ENCODE results near the gene NUP210L. TPM values are rescaled to one million over a fixed set of nuclear protein-coding genes. Genes with fewer than 3 reads are reported as not detected.
"Not testable (repeated sequence)": the region's sequence is repeated elsewhere in the genome, so short reads cannot be mapped to it uniquely, and the experiment has no call there.

Gene NUP210L
- polyA plus RNA-seq, 4 donors: 0.01 to 0.03 TPM; not detected in 2

GRCh38 chr1:154014154-154014907 lies 140.5 kb downstream of the NUP210L start:
- Histone ChIP-seq H3K4me1 (ENCODE audit: control insufficient read depth in 3 of 3, insufficient read depth in 2 of 3, low read depth in 1 of 3, low read length in 2 of 3) (no peaks in the 10 kb centered on the region), H3K4me3 (ENCODE audit: low read depth in 1 of 3, low read length in 3 of 3) (no peak overlapping the region), H3K36me3 (ENCODE audit: control insufficient read depth in 3 of 3, insufficient read depth in 2 of 3, low read depth in 1 of 3, low read length in 3 of 3) (no peaks in the 10 kb centered on the region), H3K27me3 (ENCODE audit: control insufficient read depth in 3 of 3, insufficient read depth in 3 of 3, low read length in 3 of 3) (no peaks in the 10 kb centered on the region), H3K9me3 (ENCODE audit: control insufficient read depth in 2 of 2, insufficient read depth in 1 of 2, low read depth in 1 of 2, low read length in 1 of 2) (no peaks in the 10 kb centered on the region), H3K27ac (ENCODE audit: low read depth in 1 of 3, low read length in 2 of 3) (no peak overlapping the region)
- FAIRE-seq (no peak), DNase-seq (peak in 1 of 2 donors; percentile 50)
- 28 to 66% (median 55%) methylated on average over 3 of the region's 3 CpGs for WGBS, 3 donors

DNA sequence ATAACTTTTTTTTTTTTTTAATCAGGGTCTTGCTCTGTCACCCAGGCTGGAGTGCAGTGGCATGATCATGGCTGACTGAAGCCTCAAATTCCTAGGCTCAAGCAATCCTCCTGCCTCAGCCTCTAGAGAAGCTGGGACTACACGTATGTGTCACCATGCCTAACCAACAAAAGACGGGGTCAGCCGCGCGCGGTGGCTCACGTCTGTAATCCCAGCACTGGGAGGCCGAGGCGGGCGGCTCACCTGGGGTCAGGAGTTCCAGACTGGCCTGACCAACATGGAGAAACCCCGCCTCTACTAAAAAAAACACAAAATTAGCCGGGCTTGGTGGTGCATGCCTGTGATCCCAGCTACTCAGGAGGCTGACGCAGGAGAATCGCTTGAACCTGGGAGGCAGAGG lies 142.3 kb downstream of the NUP210L start:
- H3K27ac ChIP-seq (ENCODE audit: low read depth in 1 of 3, low read length in 2 of 3); H3K27me3 ChIP-seq (ENCODE audit: control insufficient read depth in 3 of 3, insufficient read depth in 3 of 3, low read length in 3 of 3); H3K4me1 ChIP-seq (ENCODE audit: control insufficient read depth in 3 of 3, insufficient read depth in 2 of 3, low read depth in 1 of 3, low read length in 2 of 3); H3K4me3 ChIP-seq (ENCODE audit: low read depth in 1 of 3, low read length in 3 of 3); H3K36me3 ChIP-seq (ENCODE audit: control insufficient read depth in 3 of 3, insufficient read depth in 2 of 3, low read depth in 1 of 3, low read length in 3 of 3); H3K9me3 ChIP-seq (ENCODE audit: control insufficient read depth in 2 of 2, insufficient read depth in 1 of 2, low read depth in 1 of 2, low read length in 1 of 2); FAIRE-seq; DNase-seq: not testable (repeated sequence)
- 95 to 97% (median 95%) methylated on average over 14 of the region's 14 CpGs for WGBS, 3 donors

DNA sequence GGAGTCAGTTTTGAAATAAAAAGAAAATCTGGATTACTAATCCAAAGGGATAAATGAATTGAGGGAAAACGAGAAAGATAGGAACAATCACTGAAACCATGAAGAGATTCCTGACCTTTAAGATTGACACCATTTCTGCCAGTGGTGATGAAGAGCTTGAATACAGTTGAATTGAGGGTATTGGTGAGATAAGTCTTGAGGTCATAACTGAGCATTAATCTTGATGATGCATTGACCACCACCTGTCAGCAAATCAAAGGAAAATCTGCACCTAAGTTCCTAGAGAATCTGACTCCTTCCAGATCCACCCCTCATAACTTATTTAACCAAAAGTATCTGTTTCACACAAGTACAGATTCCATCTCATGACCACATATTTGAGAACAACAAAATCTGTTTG lies 142.7 kb downstream of the NUP210L start:
- WGBS, 3 donors: 61 to 83% (median 70%) methylated on average over 1 of the region's 1 CpG
- H3K36me3 ChIP-seq (ENCODE audit: control insufficient read depth in 3 of 3, insufficient read depth in 2 of 3, low read depth in 1 of 3, low read length in 3 of 3): no peaks in the 10 kb centered on the region
- H3K4me3 ChIP-seq (ENCODE audit: low read depth in 1 of 3, low read length in 3 of 3): no peak overlapping the region
- H3K4me1 ChIP-seq (ENCODE audit: control insufficient read depth in 3 of 3, insufficient read depth in 2 of 3, low read depth in 1 of 3, low read length in 2 of 3): no peaks in the 10 kb centered on the region
- no peaks in the 10 kb centered on the region for H3K9me3 ChIP-seq (ENCODE audit: control insufficient read depth in 2 of 2, insufficient read depth in 1 of 2, low read depth in 1 of 2, low read length in 1 of 2)
- H3K27me3 ChIP-seq (ENCODE audit: control insufficient read depth in 3 of 3, insufficient read depth in 3 of 3, low read length in 3 of 3): no peaks in the 10 kb centered on the region
- FAIRE-seq (no peak), DNase-seq (no peak)
- H3K27ac ChIP-seq (ENCODE audit: low read depth in 1 of 3, low read length in 2 of 3): no peak overlapping the region

GRCh38 chr1:154006136-154006535 lies 148.7 kb downstream of the NUP210L start:
- no peak for DNase-seq
- Histone ChIP-seq H3K4me3 (ENCODE audit: low read depth in 1 of 3, low read length in 3 of 3) (no peak overlapping the region), H3K4me1 (ENCODE audit: control insufficient read depth in 3 of 3, insufficient read depth in 2 of 3, low read depth in 1 of 3, low read length in 2 of 3) (no peaks in the 10 kb centered on the region), H3K9me3 (ENCODE audit: control insufficient read depth in 2 of 2, insufficient read depth in 1 of 2, low read depth in 1 of 2, low read length in 1 of 2) (no peaks in the 10 kb centered on the region), H3K27ac (ENCODE audit: low read depth in 1 of 3, low read length in 2 of 3) (no peak overlapping the region), H3K27me3 (ENCODE audit: control insufficient read depth in 3 of 3, insufficient read depth in 3 of 3, low read length in 3 of 3) (no peaks in the 10 kb centered on the region), H3K36me3 (ENCODE audit: control insufficient read depth in 3 of 3, insufficient read depth in 2 of 3, low read depth in 1 of 3, low read length in 3 of 3) (no peaks in the 10 kb centered on the region)
- 89 to 98% (median 97%) methylated on average over 3 of the region's 3 CpGs for WGBS, 3 donors
- no peak for FAIRE-seq

GRCh38 chr1:154000420-154000819 lies 154.5 kb downstream of the NUP210L start:
- no peak for FAIRE-seq

GRCh38 chr1:153996882-153997281 lies 158.0 kb downstream of the NUP210L start:
- not testable (repeated sequence) for FAIRE-seq; H3K9me3 ChIP-seq (ENCODE audit: control insufficient read depth in 2 of 2, insufficient read depth in 1 of 2, low read depth in 1 of 2, low read length in 1 of 2); H3K27ac ChIP-seq (ENCODE audit: low read depth in 1 of 3, low read length in 2 of 3); H3K27me3 ChIP-seq (ENCODE audit: control insufficient read depth in 3 of 3, insufficient read depth in 3 of 3, low read length in 3 of 3); DNase-seq; H3K4me3 ChIP-seq (ENCODE audit: low read depth in 1 of 3, low read length in 3 of 3)
- H3K36me3 ChIP-seq (ENCODE audit: control insufficient read depth in 3 of 3, insufficient read depth in 2 of 3, low read depth in 1 of 3, low read length in 3 of 3): peaks cover 0 to 33% (median 11%) of the 10 kb centered on the region in 3 donors
- 94 to 96% (median 94%) methylated on average over 10 of the region's 10 CpGs for WGBS, 3 donors
- peaks cover 0 to 11% (median 4%) of the 10 kb centered on the region in 3 donors for H3K4me1 ChIP-seq (ENCODE audit: control insufficient read depth in 3 of 3, insufficient read depth in 2 of 3, low read depth in 1 of 3, low read length in 2 of 3)

More at GRCh38 chr1:154000420-154000819, 154.5 kb downstream of the NUP210L start:
- no peaks in the 10 kb centered on the region for H3K9me3 ChIP-seq (ENCODE audit: control insufficient read depth in 2 of 2, insufficient read depth in 1 of 2, low read depth in 1 of 2, low read length in 1 of 2)
- H3K27me3 ChIP-seq (ENCODE audit: control insufficient read depth in 3 of 3, insufficient read depth in 3 of 3, low read length in 3 of 3): no peaks in the 10 kb centered on the region
- no peak overlapping the region for H3K4me3 ChIP-seq (ENCODE audit: low read depth in 1 of 3, low read length in 3 of 3)
- no peak for DNase-seq
- 77 to 81% (median 80%) methylated on average over 4 of the region's 4 CpGs for WGBS, 3 donors
- H3K27ac ChIP-seq (ENCODE audit: low read depth in 1 of 3, low read length in 2 of 3): no peak overlapping the region
- peaks cover 0 to 2% (median 1%) of the 10 kb centered on the region in 3 donors for H3K36me3 ChIP-seq (ENCODE audit: control insufficient read depth in 3 of 3, insufficient read depth in 2 of 3, low read depth in 1 of 3, low read length in 3 of 3)
- H3K4me1 ChIP-seq (ENCODE audit: control insufficient read depth in 3 of 3, insufficient read depth in 2 of 3, low read depth in 1 of 3, low read length in 2 of 3): no peaks in the 10 kb centered on the region

- Histone ChIP-seq H3K4me1 (ENCODE audit: control insufficient read depth in 3 of 3, insufficient read depth in 2 of 3, low read depth in 1 of 3, low read length in 2 of 3) (peaks cover 0 to 14% (median 4%) of the 10 kb centered on the region in 3 donors), H3K9me3 (ENCODE audit: control insufficient read depth in 2 of 2, insufficient read depth in 1 of 2, low read depth in 1 of 2, low read length in 1 of 2) (no peaks in the 10 kb centered on the region), H3K4me3 (ENCODE audit: low read depth in 1 of 3, low read length in 3 of 3) (no peak overlapping the region), H3K36me3 (ENCODE audit: control insufficient read depth in 3 of 3, insufficient read depth in 2 of 3, low read depth in 1 of 3, low read length in 3 of 3) (peaks cover 0 to 33% (median 11%) of the 10 kb centered on the region in 3 donors), H3K27ac (ENCODE audit: low read depth in 1 of 3, low read length in 2 of 3) (no peak overlapping the region), H3K27me3 (ENCODE audit: control insufficient read depth in 3 of 3, insufficient read depth in 3 of 3, low read length in 3 of 3) (no peaks in the 10 kb centered on the region)
- FAIRE-seq: no peak
- DNase-seq: no peak
- WGBS, 3 donors: 93 to 98% (median 96%) methylated on average over 11 of the region's 11 CpGs
Observed at GRCh38 chr1:153995640-153996039, 159.2 kb downstream of the NUP210L start.

DNA sequence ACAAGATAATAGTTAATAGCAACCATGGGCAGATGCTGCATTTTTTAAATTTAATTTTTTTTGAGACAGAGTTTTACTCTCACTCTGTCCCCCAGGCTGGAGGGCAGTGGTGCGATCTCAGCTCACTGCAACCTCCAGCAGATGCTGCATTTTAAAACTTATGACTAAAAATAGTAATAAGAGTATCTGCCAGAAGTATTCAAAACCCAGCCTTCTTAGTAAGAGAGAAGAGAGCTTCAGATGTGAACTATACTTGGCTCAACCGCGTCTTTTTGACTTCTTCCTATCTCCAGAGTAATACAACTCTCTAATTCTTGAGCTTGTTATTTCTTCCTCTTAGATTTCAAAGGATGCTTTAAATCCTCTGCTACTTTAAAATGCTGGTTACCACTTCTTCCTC lies 159.7 kb downstream of the NUP210L start:
- WGBS, 3 donors: 86 to 98% (median 92%) methylated on average over 3 of the region's 3 CpGs
- no peak for FAIRE-seq
- no peak for DNase-seq
- Histone ChIP-seq H3K27me3 (ENCODE audit: control insufficient read depth in 3 of 3, insufficient read depth in 3 of 3, low read length in 3 of 3) (no peaks in the 10 kb centered on the region), H3K4me1 (ENCODE audit: control insufficient read depth in 3 of 3, insufficient read depth in 2 of 3, low read depth in 1 of 3, low read length in 2 of 3) (peaks cover 0 to 14% (median 4%) of the 10 kb centered on the region in 3 donors), H3K4me3 (ENCODE audit: low read depth in 1 of 3, low read length in 3 of 3) (no peak overlapping the region), H3K9me3 (ENCODE audit: control insufficient read depth in 2 of 2, insufficient read depth in 1 of 2, low read depth in 1 of 2, low read length in 1 of 2) (no peaks in the 10 kb centered on the region), H3K36me3 (ENCODE audit: control insufficient read depth in 3 of 3, insufficient read depth in 2 of 3, low read depth in 1 of 3, low read length in 3 of 3) (peaks cover 0 to 33% (median 11%) of the 10 kb centered on the region in 3 donors), H3K27ac (ENCODE audit: low read depth in 1 of 3, low read length in 2 of 3) (no peak overlapping the region)
